IPS-18a (cell line): ENCODE results near the gene EYS.
"Not testable (repeated sequence)": the region's sequence is repeated elsewhere in the genome, so short reads cannot be mapped to it uniquely, and the experiment has no call there.

Source experiments
- H3K27ac ChIP-seq: one replicate; pipeline ENCODE4 v1.5.1; 2013; ENCODE audit warnings: low read length
- H3K27me3 ChIP-seq: one replicate; pipeline ENCODE4 v1.6.1; 2013; ENCODE audit warnings: mild to moderate bottlenecking, low read length; ENCODE audit not compliant: control insufficient read depth, insufficient read depth
- H3K36me3 ChIP-seq: one replicate; pipeline ENCODE4 v1.6.1; 2013; ENCODE audit warnings: low read depth, low read length; ENCODE audit not compliant: control insufficient read depth
- H3K4me1 ChIP-seq: one replicate; pipeline ENCODE4 v1.6.1; 2013; ENCODE audit warnings: low read depth, low read length; ENCODE audit not compliant: control insufficient read depth
- H3K4me3 ChIP-seq: one replicate; pipeline ENCODE4 v1.5.1; 2013; ENCODE audit warnings: low read length
- H3K9ac ChIP-seq: one replicate; pipeline ENCODE4 v1.6.1; 2013; ENCODE audit warnings: mild to moderate bottlenecking, low read length, moderate library complexity
- H3K9me3 ChIP-seq: one replicate; pipeline ENCODE4 v1.6.1; 2013; ENCODE audit warnings: low read depth, low read length; ENCODE audit not compliant: control insufficient read depth

EYS gene

GRCh38 chr6:63765828-63766227, 1941.2 kb downstream of the EYS start:
- Histone ChIP-seq H3K4me3 (no peak overlapping the region), H3K27me3 (no peaks in the 10 kb centered on the region), H3K36me3 (no peaks in the 10 kb centered on the region), H3K27ac (no peak overlapping the region), H3K9ac (no peak overlapping the region), H3K9me3 (no peaks in the 10 kb centered on the region), H3K4me1 (no peaks in the 10 kb centered on the region)

GRCh38 chr6:63764318-63764916, 1942.6 kb downstream of the EYS start:
- H3K27ac ChIP-seq = no peak overlapping the region
- H3K9ac ChIP-seq = no peak overlapping the region
- no peaks in the 10 kb centered on the region for H3K4me1 ChIP-seq
- no peaks in the 10 kb centered on the region for H3K27me3 ChIP-seq
- no peak overlapping the region for H3K4me3 ChIP-seq
- H3K9me3 ChIP-seq = no peaks in the 10 kb centered on the region
- no peaks in the 10 kb centered on the region for H3K36me3 ChIP-seq

- Histone ChIP-seq H3K27ac (no peak overlapping the region), H3K4me3 (no peak overlapping the region), H3K27me3 (no peaks in the 10 kb centered on the region), H3K4me1 (no peaks in the 10 kb centered on the region), H3K9ac (no peak overlapping the region), H3K9me3 (no peaks in the 10 kb centered on the region), H3K36me3 (no peaks in the 10 kb centered on the region)
Observed at GRCh38 chr6:63760199-63760598, 1946.8 kb downstream of the EYS start.

GRCh38 chr6:63759605-63760105, 1947.4 kb downstream of the EYS start:
- Histone ChIP-seq H3K9me3 (no peaks in the 10 kb centered on the region), H3K4me1 (no peaks in the 10 kb centered on the region), H3K27me3 (no peaks in the 10 kb centered on the region), H3K4me3 (no peak overlapping the region), H3K36me3 (no peaks in the 10 kb centered on the region), H3K9ac (no peak overlapping the region), H3K27ac (no peak overlapping the region)

- H3K4me1 ChIP-seq = no peaks in the 10 kb centered on the region
- H3K9me3 ChIP-seq = no peaks in the 10 kb centered on the region
- H3K27ac ChIP-seq = no peak overlapping the region
- no peak overlapping the region for H3K4me3 ChIP-seq
- H3K9ac ChIP-seq = no peak overlapping the region
- no peaks in the 10 kb centered on the region for H3K36me3 ChIP-seq
- no peaks in the 10 kb centered on the region for H3K27me3 ChIP-seq
Observed at GRCh38 chr6:63757826-63758225, 1949.2 kb downstream of the EYS start.

GRCh38 chr6:63757275-63757674, 1949.8 kb downstream of the EYS start:
- not testable (repeated sequence) for H3K27ac ChIP-seq, H3K9ac ChIP-seq, H3K9me3 ChIP-seq, H3K27me3 ChIP-seq, H3K4me3 ChIP-seq, H3K4me1 ChIP-seq, H3K36me3 ChIP-seq

- no peak overlapping the region for H3K9ac ChIP-seq
- H3K4me3 ChIP-seq = no peak overlapping the region
Observed at GRCh38 chr6:63750400-63750799, 1956.6 kb downstream of the EYS start.

GRCh38 chr6:63745784-63746183, 1961.2 kb downstream of the EYS start:
- H3K9ac ChIP-seq = no peak overlapping the region

More at GRCh38 chr6:63750400-63750799, 1956.6 kb downstream of the EYS start:
- no peaks in the 10 kb centered on the region for H3K36me3 ChIP-seq
- H3K9me3 ChIP-seq = no peaks in the 10 kb centered on the region
- H3K27me3 ChIP-seq = no peaks in the 10 kb centered on the region
- H3K27ac ChIP-seq = no peak overlapping the region
- H3K4me1 ChIP-seq = no peaks in the 10 kb centered on the region

GRCh38 chr6:63744810-63745209, 1962.2 kb downstream of the EYS start:
- H3K4me3 ChIP-seq = no peak overlapping the region
- H3K9ac ChIP-seq = no peak overlapping the region
- H3K27ac ChIP-seq = no peak overlapping the region
- no peaks in the 10 kb centered on the region for H3K27me3 ChIP-seq
- H3K36me3 ChIP-seq = no peaks in the 10 kb centered on the region
- H3K4me1 ChIP-seq = no peaks in the 10 kb centered on the region
- no peaks in the 10 kb centered on the region for H3K9me3 ChIP-seq

More at GRCh38 chr6:63745784-63746183, 1961.2 kb downstream of the EYS start:
- H3K9me3 ChIP-seq = no peaks in the 10 kb centered on the region
- H3K4me1 ChIP-seq = no peaks in the 10 kb centered on the region
- H3K36me3 ChIP-seq = no peaks in the 10 kb centered on the region
- no peaks in the 10 kb centered on the region for H3K27me3 ChIP-seq
- no peak overlapping the region for H3K4me3 ChIP-seq
- no peak overlapping the region for H3K27ac ChIP-seq

- no peaks in the 10 kb centered on the region for H3K9me3 ChIP-seq
- H3K27ac ChIP-seq = no peak overlapping the region
- H3K4me1 ChIP-seq = no peaks in the 10 kb centered on the region
- no peaks in the 10 kb centered on the region for H3K27me3 ChIP-seq
- no peak overlapping the region for H3K9ac ChIP-seq
- no peak overlapping the region for H3K4me3 ChIP-seq
- no peaks in the 10 kb centered on the region for H3K36me3 ChIP-seq
Observed at GRCh38 chr6:63743691-63744090, 1963.3 kb downstream of the EYS start.

- Histone ChIP-seq H3K9ac (no peak overlapping the region), H3K36me3 (no peaks in the 10 kb centered on the region), H3K9me3 (no peaks in the 10 kb centered on the region), H3K4me3 (no peak overlapping the region), H3K4me1 (no peaks in the 10 kb centered on the region), H3K27me3 (no peaks in the 10 kb centered on the region), H3K27ac (no peak overlapping the region)
Observed at GRCh38 chr6:63742060-63742459, 1965.0 kb downstream of the EYS start.

GRCh38 chr6:63740709-63741108, 1966.3 kb downstream of the EYS start:
- Histone ChIP-seq H3K27ac (no peak overlapping the region), H3K4me3 (no peak overlapping the region)

More at GRCh38 chr6:63740709-63741108, 1966.3 kb downstream of the EYS start:
- Histone ChIP-seq H3K36me3 (no peaks in the 10 kb centered on the region), H3K9ac (no peak overlapping the region), H3K4me1 (no peaks in the 10 kb centered on the region), H3K9me3 (no peaks in the 10 kb centered on the region), H3K27me3 (no peaks in the 10 kb centered on the region)
